Keratinocyte (primary cell): ENCODE measurements around the gene SNCA. TPM values are rescaled to one million over a fixed set of nuclear protein-coding genes. Genes with fewer than 3 reads are reported as not detected.

Experiments used
- DNase-seq: peaks from one replicate; pipeline ENCODE4 v3.0.0-alpha.2; 2011; ENCODE audit warnings: low read depth, missing footprints, low spot score
- FAIRE-seq: peaks from 2 replicates; lab custom pipeline; 2011; peaks lifted over from hg19 to GRCh38; lab: Jason Lieb, UNC
- H2AFZ ChIP-seq: 2 replicates; pipeline ENCODE4 v1.6.0; 2012; ENCODE audit warnings: low read length, control low read depth, inconsistent platforms; ENCODE audit not compliant: control insufficient read depth
- H3K27ac ChIP-seq: 2 replicates; pipeline ENCODE4 v1.5.1; 2011; ENCODE audit warnings: low read length; ENCODE audit not compliant: control insufficient read depth, insufficient read depth
- H3K27me3 ChIP-seq: 3 replicates; pipeline ENCODE4 v1.6.0; 2011; ENCODE audit warnings: low read length; ENCODE audit not compliant: control insufficient read depth, insufficient read depth; ENCODE audit errors: extremely low read depth
- H3K36me3 ChIP-seq, 2 experiments: 2 replicates in 1 of 2; 3 replicates in 1 of 2; pipeline ENCODE4 v1.5.1; 2011; ENCODE audit warnings: low read length in 2 of 2, mild to moderate bottlenecking in 1 of 2; ENCODE audit not compliant: control insufficient read depth in 2 of 2, insufficient read depth in 2 of 2; ENCODE audit errors: extremely low read depth in 1 of 2
- H3K4me1 ChIP-seq: 3 replicates; pipeline ENCODE4 v1.5.1; 2011; ENCODE audit warnings: low read length; ENCODE audit not compliant: control insufficient read depth, insufficient read depth; ENCODE audit errors: extremely low read depth
- H3K4me2 ChIP-seq: 3 replicates; pipeline ENCODE4 v1.6.0; 2011; ENCODE audit warnings: low read depth, low read length; ENCODE audit not compliant: control insufficient read depth, insufficient read depth; ENCODE audit errors: extremely low read depth
- H3K4me3 ChIP-seq, 3 experiments: fragments of 200-600 bp in 1 of 3; sonication (generic) in 1 of 3; 2 replicates in 2 of 3; 3 replicates in 1 of 3; pipeline ENCODE4 v1.5.1; 2011 to 2016; ENCODE audit warnings: low read length in 3 of 3, mild to moderate bottlenecking in 3 of 3, control low read depth in 2 of 3, inconsistent platforms in 1 of 3, low read depth in 1 of 3, mixed read lengths in 1 of 3, mixed run types in 1 of 3, moderate library complexity in 1 of 3; ENCODE audit not compliant: control insufficient read depth in 2 of 3, insufficient read depth in 2 of 3; ENCODE audit errors: extremely low read depth in 1 of 3
- H3K79me2 ChIP-seq: 2 replicates; pipeline ENCODE4 v1.6.0; 2012; ENCODE audit warnings: low read length; ENCODE audit not compliant: control insufficient read depth, insufficient read depth
- H3K9ac ChIP-seq: 3 replicates; pipeline ENCODE4 v1.6.0; 2011; ENCODE audit warnings: low read length; ENCODE audit not compliant: control insufficient read depth, insufficient read depth; ENCODE audit errors: extremely low read depth
- H3K9me1 ChIP-seq: 3 replicates; pipeline ENCODE4 v1.6.0; 2011; ENCODE audit warnings: low read length; ENCODE audit not compliant: control insufficient read depth, insufficient read depth; ENCODE audit errors: extremely low read depth
- H3K9me3 ChIP-seq: 2 replicates; pipeline ENCODE4 v1.5.1; 2012; ENCODE audit warnings: low read depth, low read length; ENCODE audit not compliant: control insufficient read depth
- H4K20me1 ChIP-seq: 3 replicates; pipeline ENCODE4 v1.6.0; 2011; ENCODE audit warnings: low read length; ENCODE audit not compliant: control insufficient read depth, insufficient read depth; ENCODE audit errors: extremely low read depth
- CTCF ChIP-seq, 3 experiments: IDR thresholded peaks in 1 of 3; conservative IDR thresholded peaks in 1 of 3; optimal IDR thresholded peaks in 1 of 3; 2 replicates in 2 of 3; 3 replicates in 1 of 3; pipeline versions ENCODE3 to v1.5.1; 2011; ENCODE audit warnings: low read length in 3 of 3, mild to moderate bottlenecking in 3 of 3, moderate library complexity in 2 of 3, control low read depth in 1 of 3, inconsistent platforms in 1 of 3; ENCODE audit not compliant: insufficient read depth in 2 of 3; ENCODE audit errors: extremely low read depth in 1 of 3
- EZH2 ChIP-seq: IDR thresholded peaks from one replicate; pipeline ENCODE4 v1.6.1; 2012; ENCODE audit warnings: inconsistent platforms, mild to moderate bottlenecking, low read length, moderate library complexity
- dilution Hi-C: fragments of 300-500 bp; cut with MboI; formaldehyde crosslinking; loops from one replicate; pipeline ENCODE4 v1.7.0; 2020; ENCODE audit warnings: low sequenced_read_pairs; ENCODE audit not compliant: extremely low pct_ligation_motif_present
- polyA plus RNA-seq, 5 experiments: library from polyadenylated mRNA; depleted of rRNA in 3 of 5; stranded (reverse) in 3 of 5; stranded (forward) in 1 of 5; unstranded in 1 of 5; fragments of >200 nt; gene quantifications; 1 replicate in 1 of 5; 2 replicates in 3 of 5; 3 replicates in 1 of 5; pipeline versions ENCODE4 v1.2.1 to v1.2.3, GENCODE V29; 2011 to 2012; ENCODE audit warnings: missing spikeins in 2 of 5, low read depth in 1 of 5, low replicate concordance in 1 of 5

The SNCA gene
- polyA plus RNA-seq, 1 donor (not counting 4 experiments of a cell fraction or from before 2014, with no cell fraction given), result 61.3 TPM

- Histone ChIP-seq H3K27ac (no peak overlapping the region), H3K9me1 (no peaks in the 10 kb centered on the region), H3K27me3 (no peaks in the 10 kb centered on the region), H3K79me2 (no peaks in the 10 kb centered on the region), H3K4me1 (no peaks in the 10 kb centered on the region), H4K20me1 (no peaks in the 10 kb centered on the region), H2AFZ (no peak overlapping the region), H3K4me2 (no peak overlapping the region), H3K4me3 (no peak overlapping the region), H3K9me3 (no peaks in the 10 kb centered on the region), H3K9ac (no peak overlapping the region), H3K36me3 (no peaks in the 10 kb centered on the region)
- TF ChIP-seq CTCF (optimal IDR thresholded peaks at IDR 0.05 in 1 of 3, IDR thresholded peaks at IDR 0.05 in 1 of 3, conservative IDR thresholded peaks at IDR 0.05 in 1 of 3; ENCODE audit: extremely low read depth in 1 of 3, insufficient read depth in 2 of 3, low read length in 3 of 3) (no peak), EZH2 (no peak)
- FAIRE-seq, result no peak
- no peak for DNase-seq
- dilution Hi-C loops, result no loop called here
Measured at GRCh38 chr4:89868276-89868675, 31.3 kb upstream of the SNCA start.

GRCh38 chr4:89863533-89863932 lies 26.6 kb upstream of the SNCA start:
- no peak overlapping the region for H3K4me3 ChIP-seq
- H2AFZ ChIP-seq, result no peak overlapping the region
- no peaks in the 10 kb centered on the region for H4K20me1 ChIP-seq
- H3K27me3 ChIP-seq, result no peaks in the 10 kb centered on the region
- TF ChIP-seq CTCF (optimal IDR thresholded peaks at IDR 0.05 in 1 of 3, IDR thresholded peaks at IDR 0.05 in 1 of 3, conservative IDR thresholded peaks at IDR 0.05 in 1 of 3; ENCODE audit: extremely low read depth in 1 of 3, insufficient read depth in 2 of 3, low read length in 3 of 3) (no peak), EZH2 (no peak)
- no peaks in the 10 kb centered on the region for H3K9me1 ChIP-seq
- no peak for DNase-seq
- H3K79me2 ChIP-seq, result no peaks in the 10 kb centered on the region
- H3K4me2 ChIP-seq, result no peak overlapping the region
- no peaks in the 10 kb centered on the region for H3K36me3 ChIP-seq
- dilution Hi-C loops, result no loop called here
- H3K9ac ChIP-seq, result no peak overlapping the region
- FAIRE-seq, result no peak
- no peaks in the 10 kb centered on the region for H3K9me3 ChIP-seq
- H3K4me1 ChIP-seq, result no peaks in the 10 kb centered on the region
- H3K27ac ChIP-seq, result no peak overlapping the region
